ENCODE results near the gene PTRH1. TPM values are rescaled to one million over a fixed set of nuclear protein-coding genes. Genes with fewer than 3 reads are reported as not detected.

Gene PTRH1
- total and polyA plus RNA-seq, 7 donors, result 7.9 to 44.6 (median 21.8) TPM

DNA sequence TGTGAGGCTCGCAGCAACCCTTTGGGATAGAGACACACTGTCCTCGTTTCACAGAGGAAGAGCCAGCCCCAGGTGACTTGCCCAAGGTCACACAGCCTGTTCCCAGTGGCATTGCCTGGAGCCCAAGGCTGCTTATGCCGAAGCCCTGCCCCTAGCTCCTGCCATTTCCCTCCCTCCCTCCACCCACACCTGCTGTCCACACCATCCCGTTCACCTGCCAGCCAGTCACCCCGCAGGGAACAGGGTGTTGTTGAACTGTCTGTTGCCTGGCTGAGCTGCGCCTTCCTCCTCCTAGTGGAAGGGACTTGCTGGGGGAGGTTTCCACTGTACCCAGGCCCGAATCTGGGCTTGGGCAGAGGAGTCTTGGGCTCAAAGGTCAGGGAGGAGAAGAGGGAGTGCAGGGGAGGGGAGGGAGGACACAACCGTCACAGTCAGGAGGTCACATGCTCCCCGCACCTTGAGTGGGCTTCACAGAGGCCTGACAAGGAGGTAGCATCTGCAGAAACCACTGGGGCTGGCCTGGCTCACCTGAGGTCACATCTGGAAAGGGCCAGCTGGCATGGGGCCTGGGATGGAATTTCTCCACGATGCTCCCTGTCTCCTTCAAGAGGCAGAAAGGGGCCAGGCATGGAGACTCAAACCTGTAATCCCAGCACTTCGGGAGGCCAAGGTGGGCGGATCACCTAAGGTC is 6.7 kb upstream of the PTRH1 start:
- intact Hi-C loops (cut with DNase I), result no loop called here

GRCh38 chr9:127721391-127721821 is 5.9 kb upstream of the PTRH1 start:
- Histone ChIP-seq H3K4me1 (peaks cover 3% of the 10 kb centered on the region), H3K27ac (no peak overlapping the region), H3K4me3 (no peak overlapping the region), H3K36me3 (ENCODE audit: insufficient read depth in 1 of 2, low read depth in 1 of 2) (no peaks in the 10 kb centered on the region), H3K9me3 (no peaks in the 10 kb centered on the region), H3K27me3 (ENCODE audit: insufficient read depth in 3 of 3, low read length in 2 of 3) (no peaks in the 10 kb centered on the region)
- WGBS, 3 donors, result 48 to 57% (median 48%) methylated on average over 10 to 11 of the region's 11 CpGs
- no peak for DNase-seq
- TF ChIP-seq, protein P1, sequence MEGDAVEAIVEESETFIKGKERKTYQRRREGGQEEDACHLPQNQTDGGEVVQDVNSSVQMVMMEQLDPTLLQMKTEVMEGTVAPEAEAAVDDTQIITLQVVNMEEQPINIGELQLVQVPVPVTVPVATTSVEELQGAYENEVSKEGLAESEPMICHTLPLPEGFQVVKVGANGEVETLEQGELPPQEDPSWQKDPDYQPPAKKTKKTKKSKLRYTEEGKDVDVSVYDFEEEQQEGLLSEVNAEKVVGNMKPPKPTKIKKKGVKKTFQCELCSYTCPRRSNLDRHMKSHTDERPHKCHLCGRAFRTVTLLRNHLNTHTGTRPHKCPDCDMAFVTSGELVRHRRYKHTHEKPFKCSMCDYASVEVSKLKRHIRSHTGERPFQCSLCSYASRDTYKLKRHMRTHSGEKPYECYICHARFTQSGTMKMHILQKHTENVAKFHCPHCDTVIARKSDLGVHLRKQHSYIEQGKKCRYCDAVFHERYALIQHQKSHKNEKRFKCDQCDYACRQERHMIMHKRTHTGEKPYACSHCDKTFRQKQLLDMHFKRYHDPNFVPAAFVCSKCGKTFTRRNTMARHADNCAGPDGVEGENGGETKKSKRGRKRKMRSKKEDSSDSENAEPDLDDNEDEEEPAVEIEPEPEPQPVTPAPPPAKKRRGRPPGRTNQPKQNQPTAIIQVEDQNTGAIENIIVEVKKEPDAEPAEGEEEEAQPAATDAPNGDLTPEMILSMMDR (IDR thresholded peaks at IDR 0.05), result no peak
- intact Hi-C loops (cut with DNase I), result no loop called here
- no peak for ATAC-seq

More for the DNA sequence above, 6.7 kb upstream of the PTRH1 start:
- Histone ChIP-seq H3K27me3 (ENCODE audit: insufficient read depth in 3 of 3, low read length in 2 of 3) (no peaks in the 10 kb centered on the region), H3K27ac (no peak overlapping the region), H3K4me3 (no peak overlapping the region), H3K4me1 (no peaks in the 10 kb centered on the region), H3K36me3 (ENCODE audit: insufficient read depth in 1 of 2, low read depth in 1 of 2) (no peaks in the 10 kb centered on the region), H3K9me3 (no peaks in the 10 kb centered on the region)
- ATAC-seq (no peak), DNase-seq (no peak)
- WGBS, 3 donors, result 74 to 83% (median 75%) methylated on average over 12 of the region's 12 CpGs
- TF ChIP-seq, protein P1 (IDR thresholded peaks at IDR 0.05), result no peak

DNA sequence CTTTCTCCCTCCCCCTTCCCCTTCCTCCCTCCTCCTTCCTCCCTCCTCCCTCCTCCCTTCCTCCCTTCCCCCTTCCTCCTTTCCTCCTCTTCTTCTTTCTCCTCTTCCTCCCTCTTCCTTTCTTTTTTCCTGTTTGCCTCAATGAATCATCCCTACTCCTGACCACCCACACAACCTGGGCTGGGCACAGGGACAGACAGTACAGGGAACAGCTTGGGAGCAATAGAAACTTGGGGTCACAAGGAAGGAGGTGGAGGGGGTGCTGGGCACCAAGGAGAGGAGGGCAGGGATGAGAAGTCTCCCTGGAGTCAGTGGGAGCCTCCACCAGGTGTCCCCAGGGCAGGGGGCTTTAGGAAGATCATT is 5.4 kb upstream of the PTRH1 start:
- Histone ChIP-seq H3K36me3 (ENCODE audit: insufficient read depth in 1 of 2, low read depth in 1 of 2) (no peaks in the 10 kb centered on the region), H3K9me3 (no peaks in the 10 kb centered on the region), H3K27me3 (ENCODE audit: insufficient read depth in 3 of 3, low read length in 2 of 3) (no peaks in the 10 kb centered on the region), H3K4me3 (no peak overlapping the region), H3K27ac (no peak overlapping the region), H3K4me1 (peaks cover 8% of the 10 kb centered on the region)
- TF ChIP-seq, protein P1 (IDR thresholded peaks at IDR 0.05), result no peak
- DNase-seq, result no peak
- ATAC-seq, result no peak
- intact Hi-C loops (cut with DNase I), result no loop called here

- intact Hi-C loops (cut with DNase I), result no loop called here
- 82 to 85% (median 83%) methylated on average over 12 of the region's 12 CpGs for WGBS, 3 donors
- Histone ChIP-seq H3K9me3 (no peaks in the 10 kb centered on the region), H3K4me1 (peaks cover 8% of the 10 kb centered on the region), H3K4me3 (no peak overlapping the region), H3K36me3 (ENCODE audit: insufficient read depth in 1 of 2, low read depth in 1 of 2) (no peaks in the 10 kb centered on the region), H3K27me3 (ENCODE audit: insufficient read depth in 3 of 3, low read length in 2 of 3) (no peaks in the 10 kb centered on the region), H3K27ac (no peak overlapping the region)
- TF ChIP-seq, protein P1 (IDR thresholded peaks at IDR 0.05), result no peak
- ATAC-seq (no peak), DNase-seq (no peak)
Observed at GRCh38 chr9:127720031-127720864, 4.8 kb upstream of the PTRH1 start.
